Breast epithelium (tissue), 3 donors: ENCODE data around the gene B4GALT2.

Source experiments
- POLR2A ChIP-seq: fragments of 450-650 bp; IDR thresholded peaks from one replicate; pipeline ENCODE4 v1.6.1; 2016; ENCODE audit warnings: antibody characterized with exemption, mild to moderate bottlenecking, moderate library complexity
- POLR2AphosphoS5 ChIP-seq, 3 donors: sonication (generic); formaldehyde crosslinking; IDR thresholded peaks; one replicate each; pipeline ENCODE4 v1.6.1; 2017; ENCODE audit warnings: antibody characterized with exemption in 3 of 3
- TF ChIP-seq, protein P1 (sequence below), 3 donors: fragments of 450-650 bp; IDR thresholded peaks; one replicate each; pipeline ENCODE4 v1.5.1; 2016 to 2017; ENCODE audit warnings: antibody characterized with exemption in 3 of 3, mild to moderate bottlenecking in 3 of 3, moderate library complexity in 3 of 3

GRCh38 chr1:43933386-43934100, 45.5 kb upstream of the B4GALT2 start, which contains the start of gene ARTN:
- TF ChIP-seq, protein P1, sequence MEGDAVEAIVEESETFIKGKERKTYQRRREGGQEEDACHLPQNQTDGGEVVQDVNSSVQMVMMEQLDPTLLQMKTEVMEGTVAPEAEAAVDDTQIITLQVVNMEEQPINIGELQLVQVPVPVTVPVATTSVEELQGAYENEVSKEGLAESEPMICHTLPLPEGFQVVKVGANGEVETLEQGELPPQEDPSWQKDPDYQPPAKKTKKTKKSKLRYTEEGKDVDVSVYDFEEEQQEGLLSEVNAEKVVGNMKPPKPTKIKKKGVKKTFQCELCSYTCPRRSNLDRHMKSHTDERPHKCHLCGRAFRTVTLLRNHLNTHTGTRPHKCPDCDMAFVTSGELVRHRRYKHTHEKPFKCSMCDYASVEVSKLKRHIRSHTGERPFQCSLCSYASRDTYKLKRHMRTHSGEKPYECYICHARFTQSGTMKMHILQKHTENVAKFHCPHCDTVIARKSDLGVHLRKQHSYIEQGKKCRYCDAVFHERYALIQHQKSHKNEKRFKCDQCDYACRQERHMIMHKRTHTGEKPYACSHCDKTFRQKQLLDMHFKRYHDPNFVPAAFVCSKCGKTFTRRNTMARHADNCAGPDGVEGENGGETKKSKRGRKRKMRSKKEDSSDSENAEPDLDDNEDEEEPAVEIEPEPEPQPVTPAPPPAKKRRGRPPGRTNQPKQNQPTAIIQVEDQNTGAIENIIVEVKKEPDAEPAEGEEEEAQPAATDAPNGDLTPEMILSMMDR (IDR thresholded peaks at IDR 0.05), result no peak
- TF ChIP-seq POLR2A (no peak), POLR2AphosphoS5 (IDR thresholded peaks at IDR 0.05) (no peak)
